ENCODE results near the gene PML.

- no peak for TF ChIP-seq POLR2A (IDR thresholded peaks at IDR 0.05; ENCODE audit: low read depth, low read length)
- no peak for TF ChIP-seq RCOR1 (IDR thresholded peaks at IDR 0.05; ENCODE audit: insufficient replicate concordance, low read length)
- no peak for TF ChIP-seq BHLHE40 (IDR thresholded peaks at IDR 0.05; ENCODE audit: low read depth, low read length)
- peak; percentile 80 for TF ChIP-seq RAD21 (IDR thresholded peaks at IDR 0.05; ENCODE audit: low read length)
- no peak for TF ChIP-seq CHD1 (IDR thresholded peaks at IDR 0.05; ENCODE audit: low read depth, low read length)
- no peak for TF ChIP-seq USF2 (IDR thresholded peaks at IDR 0.05; ENCODE audit: low read depth, low read length)
- TF ChIP-seq CTCF (conservative IDR thresholded peaks at IDR 0.05; ENCODE audit: low read depth, low read length) = peak; percentile 98
- no peak for TF ChIP-seq CEBPB (IDR thresholded peaks at IDR 0.05; ENCODE audit: low read depth, low read length)
- TF ChIP-seq RFX5 (IDR thresholded peaks at IDR 0.05; ENCODE audit: low read depth, low read length) = no peak
- TF ChIP-seq MAFK (IDR thresholded peaks at IDR 0.05; ENCODE audit: low read depth, low read length) = no peak
Observed at GRCh38 chr15:73964736-73965093, 29.8 kb upstream of the PML start.

Measured in IMR-90 (cell line).